Measurements from ENCODE around the gene ZNF619.

Gene ZNF619

GRCh38 chr3:40524222-40524567, 47.3 kb downstream of the ZNF619 start:
- H2AFZ ChIP-seq (ENCODE audit: low read depth, low read length, severe bottlenecking), result peak overlapping the region; percentile 100
- H3K4me2 ChIP-seq (ENCODE audit: low read depth, low read length, poor library complexity, severe bottlenecking), result peak overlapping the region; percentile 84
- TF ChIP-seq EZH2phosphoT487 (conservative IDR thresholded peaks at IDR 0.05; ENCODE audit: low read length) (no peak), CTCF (IDR thresholded peaks at IDR 0.05; ENCODE audit: insufficient read depth, low read length, poor library complexity, severe bottlenecking) (no peak)
- no peaks in the 10 kb centered on the region for H3K27me3 ChIP-seq (ENCODE audit: low read length)
- 0 out of 2 replicates have a peak, but pooled peaks cover 4% of the 10 kb centered on the region for H3F3A ChIP-seq (ENCODE audit: insufficient read depth)
- H4K20me1 ChIP-seq (ENCODE audit: low read depth, low read length), result no peaks in the 10 kb centered on the region
- H3K9me2 ChIP-seq (replicated peaks; ENCODE audit: insufficient read depth, low read length), result no peaks in the 10 kb centered on the region
- peak overlapping the region; percentile 67 for H3K9ac ChIP-seq (ENCODE audit: low read length)
- H3K27ac ChIP-seq (ENCODE audit: low read depth, low read length), result no peak overlapping the region
- H3K36me3 ChIP-seq (ENCODE audit: low read length), result no peaks in the 10 kb centered on the region
- H3K4me3 ChIP-seq (ENCODE audit: insufficient read depth, low read length, poor library complexity, severe bottlenecking), result peak overlapping the region; percentile 68
- no peaks in the 10 kb centered on the region for H3K9me3 ChIP-seq (ENCODE audit: insufficient read depth, low read length)
- no peaks in the 10 kb centered on the region for H3K79me2 ChIP-seq (ENCODE audit: insufficient read depth, low read length)

- no peaks in the 10 kb centered on the region for H3K9me2 ChIP-seq (replicated peaks; ENCODE audit: insufficient read depth, low read length)
- H3K27me3 ChIP-seq (ENCODE audit: low read length), result no peaks in the 10 kb centered on the region
- no peaks in the 10 kb centered on the region for H3K9me3 ChIP-seq (ENCODE audit: insufficient read depth, low read length)
- no peak for TF ChIP-seq CTCF (IDR thresholded peaks at IDR 0.05; ENCODE audit: insufficient read depth, low read length, poor library complexity, severe bottlenecking)
- TF ChIP-seq EZH2phosphoT487 (conservative IDR thresholded peaks at IDR 0.05; ENCODE audit: low read length), result no peak
- H3K9ac ChIP-seq (ENCODE audit: low read length), result peak within 1 kb of the TSS; percentile 67
- peak within 1 kb of the TSS; percentile 68 for H3K4me3 ChIP-seq (ENCODE audit: insufficient read depth, low read length, poor library complexity, severe bottlenecking)
- 0 out of 2 replicates have a peak, but pooled peaks cover 4% of the 10 kb centered on the region for H3F3A ChIP-seq (ENCODE audit: insufficient read depth)
- no peaks in the 10 kb centered on the region for H3K79me2 ChIP-seq (ENCODE audit: insufficient read depth, low read length)
- peak within 1 kb of the TSS; percentile 84 for H3K4me2 ChIP-seq (ENCODE audit: low read depth, low read length, poor library complexity, severe bottlenecking)
- no peaks in the 10 kb centered on the region for H3K36me3 ChIP-seq (ENCODE audit: low read length)
- H2AFZ ChIP-seq (ENCODE audit: low read depth, low read length, severe bottlenecking), result peak within 1 kb of the TSS; percentile 100
- H3K27ac ChIP-seq (ENCODE audit: low read depth, low read length), result peak within 1 kb of the TSS; percentile 5; the same call in 1 of the 2 replicates
- no peaks in the 10 kb centered on the region for H4K20me1 ChIP-seq (ENCODE audit: low read depth, low read length)
Measured at GRCh38 chr3:40524568-40525285, 47.8 kb downstream of the ZNF619 start, which contains the start of gene ZNF621. Gene ZNF621 (plus strand): TSS chr3:40524960. CDS start chr3:40525841, 881 bp downstream.

GRCh38 chr3:40528426-40528825, 51.5 kb downstream of the ZNF619 start:
- Histone ChIP-seq H3K27me3 (ENCODE audit: low read length) (no peaks in the 10 kb centered on the region), H3F3A (ENCODE audit: insufficient read depth) (0 out of 2 replicates have a peak, but pooled peaks cover 4% of the 10 kb centered on the region), H3K36me3 (ENCODE audit: low read length) (no peaks in the 10 kb centered on the region), H3K4me3 (ENCODE audit: insufficient read depth, low read length, poor library complexity, severe bottlenecking) (no peak overlapping the region), H3K9me2 (replicated peaks; ENCODE audit: insufficient read depth, low read length) (no peaks in the 10 kb centered on the region), H3K9me3 (ENCODE audit: insufficient read depth, low read length) (no peaks in the 10 kb centered on the region), H2AFZ (ENCODE audit: low read depth, low read length, severe bottlenecking) (no peak overlapping the region), H3K79me2 (ENCODE audit: insufficient read depth, low read length) (no peaks in the 10 kb centered on the region), H3K9ac (ENCODE audit: low read length) (no peak overlapping the region), H3K27ac (ENCODE audit: low read depth, low read length) (no peak overlapping the region), H4K20me1 (ENCODE audit: low read depth, low read length) (no peaks in the 10 kb centered on the region), H3K4me2 (ENCODE audit: low read depth, low read length, poor library complexity, severe bottlenecking) (no peak overlapping the region)
- TF ChIP-seq EZH2phosphoT487 (conservative IDR thresholded peaks at IDR 0.05; ENCODE audit: low read length), result no peak
- no peak for TF ChIP-seq CTCF (IDR thresholded peaks at IDR 0.05; ENCODE audit: insufficient read depth, low read length, poor library complexity, severe bottlenecking)

All from SU-DHL-6 (cell line).